ELF-1 (cell line): ENCODE measurements around the gene SLC43A3.
"Not testable (repeated sequence)": the region's sequence is repeated elsewhere in the genome, so short reads cannot be mapped to it uniquely, and the experiment has no call there.

Experiments used
- DNase-seq: peaks from one replicate; pipeline ENCODE4 v3.0.0-alpha.2; 2016; ENCODE audit warnings: low read depth, low spot score

SLC43A3 gene

DNA sequence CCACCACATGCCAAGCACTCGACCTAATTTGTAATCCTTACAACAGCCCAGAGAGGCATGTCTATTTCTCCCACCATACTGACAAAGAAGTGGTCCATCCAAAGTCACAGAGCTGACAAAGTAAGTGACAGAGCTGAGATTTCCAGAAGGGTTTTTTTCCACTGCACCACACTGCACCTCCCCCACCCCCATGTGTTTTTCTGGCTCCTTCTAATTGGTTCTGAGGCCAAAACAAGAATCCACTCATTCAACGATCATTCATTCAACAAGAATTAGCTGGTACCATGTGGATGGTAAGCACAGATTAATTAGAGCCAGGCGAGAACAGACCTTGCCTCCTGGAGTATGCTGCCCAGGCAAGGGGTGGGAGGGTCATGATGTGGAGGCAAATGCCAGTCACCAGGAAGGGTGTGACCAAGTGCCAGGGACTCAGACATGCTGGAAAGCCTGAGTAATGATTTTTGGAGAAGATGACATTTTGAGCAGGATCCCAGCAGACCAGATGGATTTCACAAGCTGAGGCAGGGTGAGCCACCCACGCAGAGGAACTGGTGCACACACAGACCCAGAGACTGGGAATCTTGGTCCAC is 21.6 kb downstream of the SLC43A3 start:
- no peak for DNase-seq

DNA sequence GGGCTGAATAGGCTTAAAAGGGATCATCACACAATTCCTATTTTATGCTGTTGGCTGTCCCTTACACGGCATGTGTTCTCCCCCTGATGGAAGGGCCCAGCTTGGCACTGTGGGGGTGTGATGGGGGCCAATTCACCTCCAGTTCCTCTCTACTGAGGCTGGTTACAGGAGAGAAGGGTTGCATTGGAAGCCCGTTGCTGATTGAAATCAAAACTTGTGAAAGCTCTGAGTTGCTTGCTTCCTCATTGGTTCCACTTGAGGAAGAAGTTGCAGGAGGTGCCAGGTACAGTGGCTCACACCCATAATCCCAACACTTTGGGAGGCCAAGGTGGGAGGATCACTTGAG is 23.1 kb downstream of the SLC43A3 start:
- DNase-seq = no peak

DNA sequence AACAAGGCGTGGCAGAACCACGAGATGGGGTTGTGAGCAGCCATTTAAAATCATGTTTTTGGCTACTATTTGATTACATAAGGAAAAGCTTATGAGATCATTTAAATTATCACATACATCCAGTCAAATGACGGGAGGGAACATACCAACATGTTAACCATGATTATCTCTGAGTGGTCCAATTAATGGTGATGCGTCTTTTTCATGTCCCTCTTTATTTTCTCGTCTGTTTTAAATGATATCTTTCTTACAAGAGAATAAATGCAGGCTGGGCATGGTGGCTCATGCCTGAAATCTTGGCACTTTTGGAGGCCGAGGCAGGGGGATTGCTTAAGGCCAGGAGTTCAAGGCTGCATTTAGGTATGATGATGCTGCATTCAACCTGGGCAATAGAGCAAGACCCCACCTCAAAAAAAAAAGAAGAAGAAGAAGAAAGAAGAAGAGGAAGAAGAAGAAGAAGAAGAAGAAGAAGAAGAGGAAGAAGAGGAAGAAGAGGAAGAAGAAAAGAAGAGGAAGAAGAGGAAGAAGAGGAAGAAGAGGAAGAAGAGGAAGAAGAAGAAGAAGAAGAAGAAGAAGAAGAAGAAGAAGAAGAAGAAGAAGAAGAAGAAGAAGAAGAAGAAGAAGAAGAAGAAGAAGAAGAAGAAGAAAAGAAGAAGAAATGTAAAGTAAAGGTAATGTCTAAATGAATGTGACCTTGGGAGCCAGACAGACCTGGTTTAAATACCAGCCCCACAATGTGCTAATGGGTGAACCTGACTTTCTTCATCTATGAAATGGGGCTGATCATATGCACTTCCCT is 23.7 kb downstream of the SLC43A3 start:
- DNase-seq = not testable (repeated sequence)

DNA sequence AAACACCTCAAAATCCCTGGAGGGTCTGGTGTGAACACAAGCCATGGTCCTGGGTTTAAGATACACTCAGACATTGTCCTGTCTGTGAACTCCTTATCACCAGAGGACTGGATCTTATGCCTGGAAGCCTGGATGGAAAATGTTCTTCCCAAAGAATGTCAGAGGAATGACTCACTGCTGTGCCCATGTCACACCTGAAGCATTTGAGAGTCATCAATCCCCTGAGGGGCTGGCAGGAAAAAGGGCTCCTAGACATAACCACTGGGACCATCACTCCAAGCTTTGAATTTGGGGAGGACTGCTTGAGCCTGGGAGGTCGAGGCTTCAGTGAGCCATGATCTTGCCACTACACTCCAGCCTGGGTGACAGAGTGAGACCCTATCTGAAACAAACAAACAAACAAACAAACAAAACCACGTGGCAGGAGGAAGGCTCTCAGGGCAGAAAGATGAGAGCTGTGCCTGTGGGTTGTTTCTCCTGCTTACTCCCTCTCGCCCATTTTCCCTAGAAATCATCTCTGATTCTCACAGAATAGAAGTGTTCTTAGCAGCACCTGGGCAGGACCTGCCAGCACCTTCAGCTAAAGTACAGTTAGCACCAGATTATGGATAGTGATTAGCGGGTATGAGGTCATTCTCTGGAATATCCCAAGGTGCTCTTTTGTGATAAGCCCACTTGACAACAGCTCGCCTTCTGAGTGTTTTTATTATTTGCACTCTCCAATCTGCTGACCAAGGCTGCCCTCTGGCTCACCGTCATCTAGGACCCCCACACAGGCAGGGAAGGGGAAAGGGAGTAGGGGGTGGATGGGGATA is 24.5 kb downstream of the SLC43A3 start:
- DNase-seq = peak; percentile 47

DNA sequence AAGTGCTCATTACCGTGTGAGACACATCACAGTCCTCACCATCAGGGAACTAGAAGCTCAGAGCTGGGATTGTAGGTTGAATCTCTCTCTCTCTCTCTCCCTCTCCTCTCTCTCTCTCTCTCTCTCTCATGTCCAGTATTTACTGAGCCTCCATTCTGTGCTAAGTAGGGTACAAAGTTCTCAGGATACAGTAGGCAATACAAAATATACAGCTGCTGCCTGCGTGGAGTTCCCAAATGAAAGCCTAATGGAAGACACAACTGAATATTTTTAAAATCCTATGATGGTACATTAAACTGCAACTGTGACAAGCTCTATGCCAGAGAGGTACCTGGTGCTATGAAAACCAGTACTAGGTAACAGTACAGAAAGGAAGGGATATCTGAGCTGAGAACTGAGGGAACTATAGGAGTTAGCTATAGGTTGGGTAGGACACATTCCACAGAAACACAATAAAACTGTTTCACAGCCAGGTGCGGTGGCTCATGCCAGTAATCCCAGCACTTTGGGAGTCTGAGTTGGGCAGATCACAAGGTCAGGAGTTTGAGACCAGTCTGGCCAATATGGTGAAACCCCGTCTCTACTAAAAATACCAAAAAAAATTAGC is 26.8 kb downstream of the SLC43A3 start:
- DNase-seq = no peak

DNA sequence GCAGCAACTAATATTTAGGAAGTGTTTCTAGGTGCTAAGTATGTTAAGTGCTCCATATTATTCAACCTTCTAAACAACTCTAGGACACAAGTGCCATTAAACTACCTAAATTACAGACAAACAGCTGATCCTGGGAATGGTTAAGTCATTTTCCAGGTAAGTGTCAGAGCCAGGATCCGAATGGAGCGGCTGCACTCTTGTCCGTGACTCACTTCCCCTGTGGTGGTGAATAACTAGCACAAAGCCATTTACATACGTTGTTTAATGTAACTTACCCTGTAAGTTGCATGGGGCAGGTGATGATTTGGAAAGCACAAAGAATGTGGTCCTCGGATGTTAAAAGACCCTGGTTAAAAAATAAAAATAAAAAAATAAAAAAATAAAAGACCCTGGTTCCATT is 27.7 kb downstream of the SLC43A3 start:
- DNase-seq = no peak

DNA sequence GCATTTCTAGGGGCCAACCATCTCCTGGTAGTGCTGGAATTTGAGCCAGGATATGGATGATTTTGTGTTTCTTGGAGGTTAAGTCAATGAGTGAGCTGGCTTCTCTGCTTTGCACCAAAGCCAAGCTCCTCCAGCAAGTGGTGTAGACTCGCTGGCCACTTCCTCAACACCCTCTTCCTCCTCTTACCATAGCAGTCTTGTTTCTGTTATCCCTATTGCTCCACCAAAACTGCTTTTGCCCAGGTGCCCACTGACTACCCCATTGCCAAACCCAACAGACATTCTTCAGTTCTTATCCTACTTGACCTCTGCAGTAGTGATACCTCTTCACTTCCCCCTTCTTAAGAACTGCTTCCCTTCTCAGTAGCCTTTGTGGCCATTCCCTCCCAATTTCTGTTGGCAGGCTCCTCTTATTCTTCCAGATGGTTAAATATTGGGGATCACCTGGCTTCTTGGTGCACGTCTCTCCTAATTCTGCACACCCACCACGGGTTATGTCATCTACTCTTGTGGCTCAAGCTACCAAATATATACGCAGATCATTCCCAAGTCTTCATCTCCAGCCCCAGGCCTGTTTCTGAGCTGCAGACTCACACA is 29.4 kb downstream of the SLC43A3 start:
- DNase-seq = no peak

DNA sequence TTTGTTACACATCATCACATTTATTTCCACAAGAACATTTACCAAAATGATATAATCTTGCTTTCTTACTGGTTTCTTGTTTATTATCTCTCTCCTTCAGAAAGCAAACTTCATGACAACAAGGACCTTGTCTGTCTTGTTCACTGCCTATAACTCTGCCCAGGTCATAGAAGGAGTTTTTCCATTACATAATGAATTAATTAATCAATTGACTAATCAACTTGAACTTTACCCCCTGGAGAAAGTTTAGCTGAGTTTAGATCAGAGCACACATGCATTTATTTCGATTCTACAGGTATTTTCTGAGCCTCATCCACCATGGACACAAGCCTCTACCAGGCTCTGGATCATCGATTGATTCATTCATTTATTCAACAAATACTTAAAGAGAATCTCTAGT is 30.2 kb downstream of the SLC43A3 start:
- no peak for DNase-seq

DNA sequence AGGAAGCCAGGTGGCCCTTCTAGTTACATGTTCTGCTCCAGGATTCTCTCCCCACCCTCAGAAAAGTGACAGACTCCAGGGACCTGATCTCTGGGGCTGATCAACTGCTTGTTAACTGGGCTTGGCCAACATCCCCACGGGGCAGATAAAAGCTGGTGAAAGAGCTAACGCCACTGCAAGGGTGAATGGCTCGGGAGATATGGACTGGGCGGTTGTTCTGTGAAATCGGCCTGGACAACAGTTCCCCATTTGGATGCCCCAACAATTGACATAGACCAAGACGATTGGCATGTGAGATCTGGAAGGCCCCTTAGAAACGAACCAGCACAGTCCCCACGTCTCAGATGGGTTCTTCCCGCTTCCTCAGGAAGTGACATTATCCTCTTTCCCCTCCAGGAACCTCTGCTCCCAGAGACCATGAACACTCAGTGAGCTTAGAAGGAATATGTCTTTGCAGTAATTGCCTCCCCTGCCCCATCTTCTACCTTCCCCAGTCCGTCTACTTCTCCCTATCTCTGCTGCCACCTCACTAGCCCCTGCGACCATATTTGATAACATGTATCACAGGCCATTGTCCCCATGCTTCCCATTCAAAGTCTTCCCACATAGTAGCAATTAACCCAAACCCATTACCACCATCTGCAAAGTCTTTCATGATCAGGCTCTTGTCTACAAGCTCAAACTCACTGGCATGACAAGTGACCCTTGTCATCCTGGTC is 30.9 kb downstream of the SLC43A3 start:
- DNase-seq = no peak

DNA sequence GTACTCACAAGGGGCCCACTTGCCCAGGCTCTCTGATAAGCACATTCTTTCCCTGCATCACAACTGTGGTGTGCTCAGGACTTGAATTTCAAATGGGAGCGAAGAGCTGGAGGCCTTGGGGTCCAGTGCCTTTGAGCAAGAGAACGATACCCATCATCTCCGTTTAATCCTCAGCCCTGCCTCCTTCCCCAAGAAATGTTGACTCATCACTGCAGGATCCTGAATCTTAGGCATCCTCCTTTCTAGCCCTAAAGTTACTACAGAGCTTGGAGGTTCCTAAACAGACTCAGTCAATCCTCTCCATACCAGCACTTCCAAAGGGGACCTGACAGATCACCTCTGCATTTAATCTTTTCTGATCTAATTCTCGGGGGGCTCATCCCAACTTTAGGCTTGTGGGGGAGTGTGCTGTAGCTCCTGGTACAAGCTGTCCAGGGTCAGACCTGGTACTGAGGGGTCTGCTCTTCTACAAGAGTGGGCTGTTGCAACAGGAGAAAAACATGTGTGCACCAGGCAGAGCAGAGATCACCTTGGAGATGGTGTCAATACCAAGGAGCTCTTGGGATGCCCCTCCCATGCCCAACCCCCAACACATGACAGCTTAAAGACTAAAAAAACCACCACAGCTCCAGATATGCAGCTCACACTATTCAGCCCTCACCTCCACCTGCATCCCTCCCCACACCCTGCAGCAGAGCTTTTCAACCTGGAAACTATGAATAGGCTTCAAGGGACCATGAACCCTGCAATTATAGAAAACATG is 32.5 kb downstream of the SLC43A3 start:
- DNase-seq = no peak

DNA sequence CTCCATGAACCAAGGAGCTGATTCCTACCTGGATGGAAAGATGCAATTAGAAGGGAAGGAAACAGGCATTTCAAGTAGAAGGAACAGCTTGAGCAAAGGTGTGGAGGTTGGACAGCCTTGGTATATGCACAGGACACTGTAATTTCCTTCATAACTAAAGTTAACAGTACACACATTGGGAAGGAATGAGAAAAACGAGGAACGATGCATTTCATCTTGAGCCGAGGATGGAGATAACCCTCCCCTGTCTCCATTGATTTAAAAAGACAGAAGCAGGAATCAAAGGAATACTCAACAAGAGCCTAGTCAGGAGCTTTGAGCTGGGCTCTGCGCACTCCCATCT is 34.2 kb downstream of the SLC43A3 start:
- DNase-seq = no peak

DNA sequence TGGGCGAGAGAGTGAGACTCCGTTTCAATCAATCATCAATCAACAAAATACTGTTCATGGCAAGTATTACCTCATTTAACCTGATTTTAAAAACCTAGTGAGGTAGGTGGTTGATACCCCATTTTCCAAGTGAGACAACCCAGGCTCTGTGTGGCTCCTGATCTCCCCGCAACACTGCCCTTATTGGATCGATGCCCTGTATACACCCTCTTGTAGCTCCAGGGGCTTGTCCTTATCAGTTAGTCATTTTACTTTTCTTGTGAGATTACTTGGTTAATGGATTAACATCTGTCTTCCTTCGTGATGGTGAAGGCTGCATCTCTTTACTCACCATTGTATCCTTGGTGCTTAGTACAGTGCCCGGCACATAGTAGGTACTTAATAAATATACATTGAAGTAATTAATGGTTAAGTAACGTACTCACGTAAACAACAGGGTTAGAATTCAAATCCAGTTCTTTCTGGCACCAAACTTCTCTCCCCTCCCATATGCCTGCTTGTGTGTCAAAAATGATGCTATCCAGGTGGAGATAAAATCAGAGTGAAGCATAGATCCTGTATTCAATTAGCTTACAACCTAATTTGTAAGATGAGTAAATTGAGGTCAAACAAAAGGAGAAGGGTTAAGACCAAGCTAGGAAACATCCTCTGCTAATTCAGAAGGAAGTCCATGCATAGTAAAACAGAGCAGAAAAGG is 34.7 kb downstream of the SLC43A3 start:
- DNase-seq = no peak

DNA sequence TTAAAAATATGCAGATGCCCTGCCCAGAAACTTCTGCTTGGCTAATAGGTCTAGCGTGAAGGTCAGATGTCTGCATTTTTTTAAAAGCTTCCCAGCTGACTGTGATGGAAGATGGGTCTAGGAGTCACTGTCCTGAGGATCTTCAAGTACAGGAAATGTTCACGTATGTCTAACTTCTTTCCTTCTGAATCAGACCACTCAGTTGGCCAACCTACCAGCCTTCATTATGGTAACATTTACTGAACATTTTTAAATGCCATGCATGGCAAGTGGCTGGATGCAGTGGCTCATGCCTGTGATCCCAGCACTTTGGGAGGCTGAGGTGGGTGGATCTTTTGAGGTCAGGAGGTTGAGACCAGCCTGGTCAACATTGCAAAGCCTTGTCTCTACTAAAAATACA is 35.4 kb downstream of the SLC43A3 start:
- no peak for DNase-seq

DNA sequence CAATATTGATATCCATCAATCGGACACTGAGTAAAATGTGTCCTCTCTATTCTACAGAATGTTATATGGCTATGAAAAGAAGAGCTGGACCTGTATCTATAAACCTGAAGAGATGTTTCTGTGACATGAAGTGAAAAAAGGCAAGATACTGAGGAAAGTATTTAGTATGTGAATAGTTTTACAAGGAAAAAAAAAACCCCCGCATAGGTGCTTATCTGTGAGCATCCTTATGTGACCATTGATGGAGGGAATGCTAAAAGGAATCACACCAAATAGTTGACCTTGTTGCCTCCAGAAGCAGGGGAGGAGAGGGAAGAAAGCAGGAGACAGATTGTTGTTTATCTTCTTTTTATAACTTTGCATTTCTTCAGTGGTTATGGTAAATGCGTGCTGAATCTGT is 35.8 kb downstream of the SLC43A3 start:
- DNase-seq = no peak

DNA sequence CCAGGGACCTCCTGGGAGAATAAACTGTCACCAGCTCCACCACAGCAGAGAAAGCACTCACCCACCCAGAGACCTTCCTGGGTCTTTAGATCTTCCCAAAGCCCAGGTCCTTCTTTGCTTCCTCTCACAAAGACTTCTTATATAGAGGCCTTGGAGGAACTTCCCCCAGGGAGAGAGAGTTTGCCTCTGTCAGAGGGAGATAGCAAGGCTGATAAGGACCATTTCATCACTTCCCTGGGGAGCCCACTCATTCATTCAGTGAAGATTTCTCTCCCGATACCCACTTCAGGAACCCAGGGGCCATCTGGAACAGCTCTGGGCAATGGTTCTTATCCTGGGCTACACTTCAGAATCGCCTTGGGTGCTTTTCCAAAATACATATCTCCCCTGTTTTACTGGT is 36.4 kb downstream of the SLC43A3 start, which contains the start of gene PRG2:
PRG2 (minus strand) TSS at position 116 of the 400 bp plus-strand sequence. CDS start 706 bp downstream, outside the sequence.
- no peak for DNase-seq

DNA sequence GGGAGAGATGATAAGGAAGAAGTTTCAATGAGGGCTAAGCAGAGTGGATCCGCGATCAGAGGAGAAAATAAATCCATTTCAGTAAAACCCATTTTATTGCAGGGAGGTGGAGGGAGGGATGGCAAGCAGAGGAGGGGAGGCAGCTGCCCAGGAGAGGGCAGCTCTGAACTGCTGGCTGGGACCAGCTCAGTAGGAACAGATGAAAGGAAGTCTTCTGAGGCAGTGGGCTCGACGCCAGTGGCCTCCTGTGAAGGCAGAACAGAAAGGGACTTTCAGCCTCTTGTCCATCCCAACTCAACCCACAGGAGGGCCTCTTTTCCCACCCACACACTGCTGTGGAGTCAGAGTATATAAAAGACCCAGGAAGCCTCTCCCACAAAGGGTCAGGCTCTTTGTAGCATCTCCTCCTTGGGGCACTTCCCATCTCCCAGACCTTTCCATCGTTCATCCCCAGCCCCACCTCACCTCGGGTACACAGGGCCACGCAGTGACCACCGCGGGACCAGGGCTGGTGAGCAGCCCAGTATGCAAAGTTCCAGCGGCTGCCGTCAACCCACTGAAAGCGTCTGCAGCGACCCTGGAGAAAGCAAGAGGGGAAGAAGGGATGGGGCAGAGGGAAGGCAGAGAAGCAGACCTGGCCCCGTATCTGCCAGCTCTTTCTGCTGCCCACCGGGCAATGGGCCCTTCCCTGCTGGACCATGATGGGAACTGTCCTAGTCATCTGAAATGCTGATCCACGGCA is 39.5 kb downstream of the SLC43A3 start:
- DNase-seq = no peak

DNA sequence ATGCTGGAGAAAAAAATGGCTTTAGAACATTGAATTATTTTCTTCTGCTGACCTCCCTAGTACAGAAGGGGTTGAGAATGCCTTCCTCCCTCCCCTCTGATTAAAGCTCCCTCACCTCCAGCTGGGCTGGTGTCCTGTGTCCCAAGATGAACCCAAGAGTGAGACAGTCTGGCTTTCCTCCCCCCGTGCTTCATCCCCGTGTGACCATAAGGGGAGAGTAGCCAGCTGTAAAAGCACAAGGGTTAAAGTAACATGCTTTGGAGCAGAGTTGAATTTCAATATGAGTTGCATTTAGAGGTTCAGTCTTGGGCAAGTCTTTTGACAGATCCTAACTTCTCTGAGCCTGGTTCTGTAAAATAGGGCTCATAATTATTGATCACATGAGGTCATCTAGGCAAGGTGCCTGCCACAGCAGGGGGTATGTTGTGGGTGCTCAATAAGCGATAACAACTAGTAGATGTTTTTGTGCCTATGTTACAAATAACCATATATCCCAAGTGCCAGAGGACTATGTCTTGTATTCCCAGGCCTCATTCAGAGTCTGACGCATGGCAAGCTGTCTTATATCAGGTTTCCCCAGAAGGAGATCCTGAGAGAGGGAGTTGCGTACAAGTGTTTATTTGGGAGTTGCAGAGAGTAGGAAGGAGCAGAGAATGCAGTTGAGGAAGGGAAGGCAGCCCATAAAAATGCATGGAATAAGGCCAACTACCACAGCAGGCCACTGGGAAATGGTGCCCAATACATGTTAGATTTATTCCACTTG is 40.6 kb downstream of the SLC43A3 start:
- no peak for DNase-seq

DNA sequence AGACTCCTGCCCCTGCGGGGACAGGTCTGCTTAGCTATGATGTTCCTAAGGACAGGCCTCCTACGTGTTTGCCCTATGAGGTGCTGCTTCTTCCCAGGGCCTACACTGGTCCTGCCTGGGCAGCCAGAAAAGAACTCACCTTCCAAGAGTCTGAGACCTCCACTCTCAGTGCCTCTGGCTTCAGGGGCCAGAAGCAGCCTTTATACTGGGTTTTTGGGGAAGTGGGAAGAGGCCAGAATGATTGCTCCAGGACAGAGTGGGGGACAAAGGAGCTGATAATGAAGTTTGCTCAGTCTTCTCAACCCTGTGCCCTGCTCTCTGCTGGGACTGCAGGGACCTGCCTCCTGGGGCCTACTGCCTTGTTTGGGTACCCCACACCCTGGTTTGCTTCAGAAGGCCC is 45.9 kb downstream of the SLC43A3 start, which contains the start of gene PRG3:
PRG3 (minus strand) TSS at position 176 of the 400 bp plus-strand sequence. CDS start 442 bp downstream, outside the sequence.
- no peak for DNase-seq
